Neutrophil (primary cell): ENCODE results near the gene PAK1.

Experiments
- H3K27ac ChIP-seq: fragments of 200-600 bp; sonication (generic); 2 replicates; pipeline ENCODE4 v1.5.1; 2016; ENCODE audit warnings: mild to moderate bottlenecking, moderate library complexity
- H3K27me3 ChIP-seq: fragments of 200-600 bp; sonication (generic); 2 replicates; pipeline ENCODE4 v1.6.0; 2016; ENCODE audit warnings: mild to moderate bottlenecking
- H3K36me3 ChIP-seq: fragments of 200-600 bp; sonication (generic); 2 replicates; pipeline ENCODE4 v1.5.1; 2017
- H3K4me1 ChIP-seq, 2 experiments: fragments of 200-600 bp in 1 of 2; sonication (generic) in 1 of 2; 1 replicate in 1 of 2; 2 replicates in 1 of 2; pipeline versions ENCODE4 v1.5.1 to v1.6.1; 2013 to 2016; ENCODE audit warnings: low read depth in 1 of 2, low read length in 1 of 2, mild to moderate bottlenecking in 1 of 2, moderate library complexity in 1 of 2; ENCODE audit not compliant: control insufficient read depth in 1 of 2, insufficient read depth in 1 of 2
- H3K4me3 ChIP-seq, 2 experiments: fragments of 200-600 bp in 1 of 2; sonication (generic) in 1 of 2; 1 replicate in 1 of 2; 2 replicates in 1 of 2; pipeline ENCODE4 v1.5.1; 2013 to 2016; ENCODE audit warnings: low read depth in 1 of 2, low read length in 1 of 2, mild to moderate bottlenecking in 1 of 2, moderate library complexity in 1 of 2
- H3K9me3 ChIP-seq: fragments of 200-600 bp; sonication (generic); 2 replicates; pipeline ENCODE4 v1.5.1; 2016
- TF ChIP-seq, protein P1 (sequence below): fragments of 200-600 bp; sonication (generic); IDR thresholded peaks from 2 replicates; pipeline ENCODE4 v1.5.1; 2016; ENCODE audit warnings: antibody characterized with exemption

Gene PAK1

DNA sequence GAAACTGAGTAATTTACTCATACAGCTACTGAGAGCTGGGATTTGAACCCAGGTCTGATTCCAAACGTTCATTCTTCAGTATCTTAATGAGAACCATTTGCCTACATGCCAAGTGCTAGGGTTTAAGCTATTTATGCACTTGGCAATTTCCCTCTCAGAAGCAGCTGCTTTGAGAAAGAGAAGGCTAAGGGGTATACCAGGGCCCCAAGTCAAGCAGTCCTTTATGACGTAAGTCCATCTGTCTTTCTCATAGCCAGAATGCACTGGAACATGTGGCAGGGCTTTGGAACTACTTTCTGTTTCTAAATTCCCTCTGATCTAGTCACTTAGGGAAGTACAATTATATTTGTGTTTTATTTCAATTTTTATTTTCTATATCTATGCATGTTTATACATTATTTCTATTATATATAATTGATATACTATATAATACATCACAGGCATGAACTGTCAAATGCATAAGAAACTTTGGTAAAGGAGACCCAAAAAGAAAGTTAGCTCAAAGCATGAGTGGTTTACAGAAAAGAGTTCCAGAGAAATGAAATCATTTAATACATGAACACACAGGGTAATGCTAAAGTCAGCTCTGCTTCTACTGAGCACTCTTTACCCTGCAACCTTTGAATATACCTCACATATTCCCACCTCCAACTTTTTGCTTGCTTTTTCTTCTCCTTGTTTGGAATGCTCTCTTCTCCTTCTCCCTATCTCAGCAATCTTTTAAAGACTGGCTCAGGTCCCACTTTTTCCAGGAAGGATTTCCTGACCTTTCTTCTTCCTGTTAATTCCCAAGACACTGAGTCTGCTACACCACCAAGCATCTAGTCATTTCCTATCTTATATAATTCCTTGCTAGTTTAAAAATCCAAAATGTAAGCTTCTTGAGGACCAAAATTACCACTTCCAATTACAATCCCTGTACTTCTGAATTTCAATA lies 91.9 kb downstream of the PAK1 start:
- peaks cover 63% of the 10 kb centered on the region for H3K36me3 ChIP-seq
- no peak overlapping the region for H3K27ac ChIP-seq
- no peak overlapping the region for H3K4me3 ChIP-seq
- no peaks in the 10 kb centered on the region for H3K9me3 ChIP-seq
- H3K4me1 ChIP-seq = no peaks in the 10 kb centered on the region
- no peaks in the 10 kb centered on the region for H3K27me3 ChIP-seq
- TF ChIP-seq, protein P1, sequence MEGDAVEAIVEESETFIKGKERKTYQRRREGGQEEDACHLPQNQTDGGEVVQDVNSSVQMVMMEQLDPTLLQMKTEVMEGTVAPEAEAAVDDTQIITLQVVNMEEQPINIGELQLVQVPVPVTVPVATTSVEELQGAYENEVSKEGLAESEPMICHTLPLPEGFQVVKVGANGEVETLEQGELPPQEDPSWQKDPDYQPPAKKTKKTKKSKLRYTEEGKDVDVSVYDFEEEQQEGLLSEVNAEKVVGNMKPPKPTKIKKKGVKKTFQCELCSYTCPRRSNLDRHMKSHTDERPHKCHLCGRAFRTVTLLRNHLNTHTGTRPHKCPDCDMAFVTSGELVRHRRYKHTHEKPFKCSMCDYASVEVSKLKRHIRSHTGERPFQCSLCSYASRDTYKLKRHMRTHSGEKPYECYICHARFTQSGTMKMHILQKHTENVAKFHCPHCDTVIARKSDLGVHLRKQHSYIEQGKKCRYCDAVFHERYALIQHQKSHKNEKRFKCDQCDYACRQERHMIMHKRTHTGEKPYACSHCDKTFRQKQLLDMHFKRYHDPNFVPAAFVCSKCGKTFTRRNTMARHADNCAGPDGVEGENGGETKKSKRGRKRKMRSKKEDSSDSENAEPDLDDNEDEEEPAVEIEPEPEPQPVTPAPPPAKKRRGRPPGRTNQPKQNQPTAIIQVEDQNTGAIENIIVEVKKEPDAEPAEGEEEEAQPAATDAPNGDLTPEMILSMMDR = no peak

DNA sequence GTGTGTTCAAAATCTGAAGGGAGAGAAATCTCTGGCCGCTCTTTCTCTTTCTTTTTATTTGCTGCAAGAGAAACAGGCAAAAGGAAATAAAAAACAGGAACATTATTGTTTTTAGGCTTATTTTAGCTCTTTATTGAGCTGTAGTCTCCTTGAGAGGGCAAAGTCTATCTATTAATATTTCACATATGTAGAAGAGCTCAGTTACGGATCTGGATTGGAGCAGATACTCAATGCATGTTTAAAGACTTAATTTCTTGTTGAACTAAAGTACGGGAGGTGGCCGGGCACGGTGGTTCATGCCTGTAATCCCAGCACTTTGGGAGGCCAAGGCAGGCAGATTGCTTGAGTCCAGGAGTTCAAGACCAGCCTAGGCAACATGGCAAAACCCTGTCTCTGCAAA lies 94.0 kb downstream of the PAK1 start:
- no peak overlapping the region for H3K27ac ChIP-seq
- peaks cover 83% of the 10 kb centered on the region for H3K36me3 ChIP-seq
- H3K4me3 ChIP-seq = no peak overlapping the region
- H3K27me3 ChIP-seq = no peaks in the 10 kb centered on the region
- TF ChIP-seq, protein P1 = no peak
- H3K4me1 ChIP-seq = no peaks in the 10 kb centered on the region
- no peaks in the 10 kb centered on the region for H3K9me3 ChIP-seq

DNA sequence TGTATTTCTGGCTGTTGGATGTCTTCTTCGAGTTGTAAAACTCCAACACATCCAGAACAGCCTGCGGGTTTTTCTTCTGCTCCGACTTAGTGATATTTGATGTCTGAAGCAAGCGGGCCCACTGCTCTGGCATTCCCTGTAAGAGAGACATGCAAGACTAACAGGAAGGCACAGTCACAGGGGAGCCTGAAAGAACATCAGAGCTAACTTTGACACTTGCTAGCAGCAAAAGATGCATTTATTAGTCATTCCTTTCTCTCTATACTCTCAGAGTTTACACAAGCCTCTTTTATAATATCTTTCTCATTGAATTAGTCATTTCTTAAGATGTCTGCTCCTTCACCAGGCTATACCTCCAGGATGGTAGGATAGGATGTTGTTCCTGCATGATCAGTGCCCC lies 94.6 kb downstream of the PAK1 start:
- Histone ChIP-seq H3K27me3 (no peaks in the 10 kb centered on the region), H3K4me1 (no peaks in the 10 kb centered on the region), H3K36me3 (peaks cover 86% of the 10 kb centered on the region), H3K27ac (no peak overlapping the region), H3K4me3 (no peak overlapping the region), H3K9me3 (no peaks in the 10 kb centered on the region)
- TF ChIP-seq, protein P1 = no peak

DNA sequence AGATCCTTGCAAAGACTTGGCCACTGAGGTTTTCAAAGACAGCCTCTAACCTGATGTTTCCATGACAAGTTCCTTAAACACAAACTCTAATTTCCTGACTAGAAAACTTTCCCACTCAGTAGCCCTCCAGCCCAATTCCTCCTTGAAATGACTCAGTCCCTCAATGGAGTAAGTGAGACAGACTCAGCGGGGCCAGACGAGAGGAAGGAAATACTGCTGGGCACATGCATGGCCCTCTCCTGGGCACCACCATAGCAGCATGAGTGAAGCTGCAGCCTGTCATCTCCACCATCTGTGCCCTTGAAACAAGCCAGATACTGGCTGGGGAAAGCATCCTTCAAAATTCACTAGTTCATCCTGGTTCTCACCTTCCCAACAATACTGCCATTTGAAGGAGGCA lies 96.2 kb downstream of the PAK1 start:
- TF ChIP-seq, protein P1 = no peak
- Histone ChIP-seq H3K4me1 (no peaks in the 10 kb centered on the region), H3K27ac (peak overlapping the region; percentile 34), H3K9me3 (no peaks in the 10 kb centered on the region), H3K27me3 (no peaks in the 10 kb centered on the region), H3K36me3 (peaks cover 86% of the 10 kb centered on the region), H3K4me3 (no peak overlapping the region)

DNA sequence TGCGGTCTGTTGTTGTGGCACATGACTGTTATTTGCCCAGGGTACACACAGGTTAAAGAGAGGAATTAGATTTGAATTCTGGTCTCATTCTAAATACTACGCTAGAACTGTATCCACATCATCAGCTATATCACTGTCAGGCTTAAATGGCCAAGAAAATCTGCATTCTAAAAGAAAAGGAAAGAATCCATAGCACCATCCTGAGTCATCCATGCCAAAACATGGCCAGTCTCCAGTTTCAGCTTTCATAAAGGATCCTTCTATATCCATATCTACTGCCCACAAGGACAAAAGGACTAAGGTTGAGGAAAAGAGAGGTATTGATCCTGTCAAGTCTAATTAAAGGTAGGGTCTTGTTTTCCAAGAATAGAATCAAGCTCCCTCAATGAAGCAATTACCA lies 98.8 kb downstream of the PAK1 start:
- TF ChIP-seq, protein P1 = no peak
- Histone ChIP-seq H3K4me3 (no peak overlapping the region), H3K27ac (no peak overlapping the region), H3K4me1 (peaks cover 3 to 4% of the 10 kb centered on the region in 2 experiments), H3K27me3 (no peaks in the 10 kb centered on the region), H3K9me3 (no peaks in the 10 kb centered on the region), H3K36me3 (peaks cover 100% of the 10 kb centered on the region)
